Suprapubic skin (tissue), 4 donors: ENCODE measurements around the gene CERS1. TPM values are rescaled to one million over a fixed set of nuclear protein-coding genes. Genes with fewer than 3 reads are reported as not detected.

Experiments used
- DNase-seq, 2 donors: peaks; one replicate each; pipeline ENCODE4 v3.0.0-alpha.2; 2019; ENCODE audit warnings: low spot score in 2 of 2
- H3K27ac ChIP-seq: fragments of 200-600 bp; sonication (generic); one replicate; pipeline ENCODE4 v1.5.1; 2019
- H3K27me3 ChIP-seq: fragments of 200-600 bp; sonication (generic); one replicate; pipeline ENCODE4 v1.5.1; 2019
- H3K36me3 ChIP-seq: fragments of 200-600 bp; sonication (generic); one replicate; pipeline ENCODE4 v1.5.1; 2019
- H3K4me1 ChIP-seq: fragments of 200-600 bp; sonication (generic); one replicate; pipeline ENCODE4 v1.5.1; 2019
- H3K4me3 ChIP-seq: fragments of 200-600 bp; sonication (generic); one replicate; pipeline ENCODE4 v1.5.1; 2019; ENCODE audit warnings: mild to moderate bottlenecking
- H3K9me3 ChIP-seq: fragments of 200-600 bp; sonication (generic); one replicate; pipeline ENCODE4 v1.5.1; 2019
- CTCF ChIP-seq, 2 donors: fragments of 200-600 bp in 1 of 2; fragments of 450-650 bp in 1 of 2; sonication (generic) in 1 of 2; IDR thresholded peaks; one replicate each; pipeline ENCODE4 v1.5.1; 2016 to 2019; ENCODE audit warnings: antibody characterized with exemption in 2 of 2, mild to moderate bottlenecking in 1 of 2, moderate library complexity in 1 of 2
- EP300 ChIP-seq: sonication (generic); formaldehyde crosslinking; IDR thresholded peaks from one replicate; pipeline ENCODE4 v1.6.1; 2017; ENCODE audit warnings: antibody characterized with exemption
- POLR2A ChIP-seq, 2 donors: fragments of 450-650 bp; IDR thresholded peaks; one replicate each; pipeline ENCODE4 v1.6.1; 2017; ENCODE audit warnings: antibody characterized with exemption in 2 of 2, mild to moderate bottlenecking in 2 of 2, moderate library complexity in 2 of 2
- POLR2AphosphoS5 ChIP-seq, 3 donors: sonication (generic); formaldehyde crosslinking; IDR thresholded peaks; one replicate each; pipeline ENCODE4 v1.6.1; 2017; ENCODE audit warnings: antibody characterized with exemption in 3 of 3
- WGBS: methylation state at CpG from one replicate; pipeline ENCODE4 v1.1.5; 2018; 5-methylcytosine and 5-hydroxymethylcytosine counted together
- total RNA-seq, 4 donors: library from RNA; depleted of rRNA; stranded (reverse); fragments of >200 nt; gene quantifications; one replicate each; pipeline ENCODE4 v1.1.0, GENCODE V29; 2016

Gene CERS1
- total RNA-seq, 4 donors from 2014 or later, result 0.68 TPM; not detected in 3

- Histone ChIP-seq H3K27ac (peak within 1 kb of the TSS; percentile 27), H3K36me3 (peaks cover 14% of the 10 kb centered on the region), H3K4me1 (peaks cover 21% of the 10 kb centered on the region), H3K9me3 (no peaks in the 10 kb centered on the region), H3K27me3 (no peaks in the 10 kb centered on the region), H3K4me3 (peak within 1 kb of the TSS; percentile 85)
- DNase-seq, result peak in 1 of 2 donors; percentile 84
- WGBS, result 2% methylated on average over 29 of the region's 81 CpGs
- no peak for TF ChIP-seq POLR2AphosphoS5 (IDR thresholded peaks at IDR 0.05)
- TF ChIP-seq POLR2A (IDR thresholded peaks at IDR 0.05), result no peak
- TF ChIP-seq CTCF (IDR thresholded peaks at IDR 0.05), result peak in 1 of 2 donors; percentile 40
- no peak for TF ChIP-seq EP300
These were observed 45.0 kb upstream of the CERS1 start, which contains the start of gene HOMER3 for GRCh38 chr19:18940769-18941627. TSS of gene HOMER3 (minus strand) at chr19:18941217. CDS start at chr19:18938982, 2,235 bp downstream.

DNA sequence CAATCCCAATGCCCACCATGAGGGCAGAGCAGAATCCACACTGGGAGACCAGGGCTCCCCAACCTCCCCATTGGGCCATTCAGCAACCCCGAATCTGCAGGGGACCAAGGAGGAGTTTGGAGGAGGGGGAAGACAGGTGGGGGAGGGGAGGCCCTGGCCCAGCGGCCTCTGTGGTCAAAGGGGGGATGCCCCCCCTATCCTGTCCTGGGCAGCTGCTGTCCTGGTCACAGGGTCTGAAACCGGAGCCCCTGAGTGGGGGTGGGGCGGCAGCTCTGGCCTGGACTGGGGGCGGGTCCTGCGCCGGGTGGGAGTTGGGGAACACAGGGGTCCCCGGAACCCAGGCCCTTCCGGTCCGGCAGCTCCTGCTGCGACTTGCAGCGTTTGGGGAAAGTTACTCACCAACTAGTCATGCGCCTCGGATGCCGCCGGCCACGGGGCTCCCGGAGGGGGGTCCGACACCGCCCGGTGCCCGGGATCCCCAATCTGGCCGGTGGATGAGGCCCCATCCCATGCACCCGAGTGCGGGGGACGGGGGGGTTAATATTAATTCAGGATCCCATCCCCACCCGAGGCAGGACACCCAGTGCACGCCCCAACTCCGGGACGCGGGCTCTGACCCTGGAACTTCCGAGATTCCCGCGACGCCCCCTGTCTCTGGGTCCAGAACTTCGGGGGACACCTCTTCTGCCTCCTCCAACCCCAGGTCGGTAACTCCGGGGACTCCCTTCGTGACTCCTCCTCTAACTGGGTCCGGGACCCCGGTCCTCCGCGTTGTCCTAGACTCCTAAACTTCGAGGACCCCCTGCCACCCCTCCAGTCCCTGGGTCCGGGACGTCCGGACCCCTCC is 44.2 kb upstream of the CERS1 start:
- Histone ChIP-seq H3K36me3 (peaks cover 18% of the 10 kb centered on the region), H3K27ac (peak overlapping the region; percentile 27), H3K4me3 (peak overlapping the region; percentile 85), H3K27me3 (no peaks in the 10 kb centered on the region), H3K9me3 (no peaks in the 10 kb centered on the region), H3K4me1 (peaks cover 21% of the 10 kb centered on the region)
- 9% methylated on average over 2 of the region's 47 CpGs for WGBS
- TF ChIP-seq EP300 (no peak), POLR2AphosphoS5 (IDR thresholded peaks at IDR 0.05) (no peak), POLR2A (IDR thresholded peaks at IDR 0.05) (no peak), CTCF (IDR thresholded peaks at IDR 0.05) (no peak)
- DNase-seq, result peak in 1 of 2 donors; percentile 78

DNA sequence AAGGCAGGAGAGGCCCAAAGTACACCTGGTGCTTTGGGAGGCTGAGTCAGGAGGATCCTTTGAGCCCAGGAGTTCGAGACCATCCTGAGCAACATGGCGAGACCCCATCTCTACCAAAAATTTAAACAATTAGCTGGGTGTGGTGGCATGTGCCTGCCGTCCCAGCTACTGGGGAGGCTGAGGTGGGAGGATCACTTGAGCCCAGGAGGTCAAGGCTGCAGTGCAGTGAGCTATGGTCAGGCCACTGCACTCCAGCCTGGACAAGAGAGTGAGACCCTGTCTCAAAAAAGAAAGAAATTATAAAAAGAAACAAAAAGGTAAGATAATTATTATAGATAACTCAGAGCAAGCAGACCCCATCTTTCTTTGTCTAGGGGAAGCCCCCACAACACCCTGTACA is 43.2 kb upstream of the CERS1 start:
- H3K27me3 ChIP-seq, result no peaks in the 10 kb centered on the region
- no peak for DNase-seq
- no peak overlapping the region for H3K4me3 ChIP-seq

DNA sequence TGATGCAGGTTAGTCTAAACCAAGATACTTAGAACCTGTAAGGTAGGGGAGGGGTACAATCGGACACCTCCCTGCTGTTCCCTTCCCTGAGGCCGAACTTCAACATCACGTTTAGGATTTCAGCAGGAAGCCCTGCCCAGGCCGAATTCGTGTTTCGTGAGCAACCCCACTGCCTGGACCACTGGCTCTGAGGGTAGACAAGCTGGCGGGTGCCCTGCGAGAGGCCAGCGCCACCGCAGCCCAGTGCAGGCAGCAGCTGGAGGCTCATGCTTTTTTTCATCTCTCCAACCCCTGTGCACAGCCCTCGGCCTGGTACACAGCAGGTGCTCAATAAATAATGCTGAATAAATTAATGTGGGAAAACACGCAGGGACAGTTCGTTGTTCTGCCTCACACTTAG is 37.3 kb upstream of the CERS1 start:
- Histone ChIP-seq H3K27ac (no peak overlapping the region), H3K4me1 (peaks cover 10% of the 10 kb centered on the region), H3K27me3 (no peaks in the 10 kb centered on the region), H3K9me3 (no peaks in the 10 kb centered on the region), H3K4me3 (no peak overlapping the region), H3K36me3 (peaks cover 50% of the 10 kb centered on the region)
- DNase-seq, result no peak
- TF ChIP-seq POLR2AphosphoS5 (IDR thresholded peaks at IDR 0.05), result no peak
- no peak for TF ChIP-seq POLR2A (IDR thresholded peaks at IDR 0.05)
- TF ChIP-seq EP300, result no peak
- TF ChIP-seq CTCF (IDR thresholded peaks at IDR 0.05), result no peak
- WGBS, result 87% methylated on average over 9 of the region's 13 CpGs

More for the DNA sequence above, 43.2 kb upstream of the CERS1 start:
- WGBS, result 85% methylated on average over 3 of the region's 3 CpGs
- TF ChIP-seq POLR2A (IDR thresholded peaks at IDR 0.05) (no peak), CTCF (IDR thresholded peaks at IDR 0.05) (no peak), EP300 (no peak), POLR2AphosphoS5 (IDR thresholded peaks at IDR 0.05) (no peak)
- Histone ChIP-seq H3K36me3 (peaks cover 20% of the 10 kb centered on the region), H3K27ac (no peak overlapping the region), H3K4me1 (peaks cover 21% of the 10 kb centered on the region), H3K9me3 (no peaks in the 10 kb centered on the region)
